ENCODE data around the gene MEIS2.

GRCh38 chr15:36977659-36978058, 122.7 kb downstream of the MEIS2 start:
- TF ChIP-seq CTCF (IDR thresholded peaks at IDR 0.05; ENCODE audit: borderline replicate concordance, extremely low read depth, low read length, poor library complexity, severe bottlenecking) (no peak), EZH2 (IDR thresholded peaks at IDR 0.05; ENCODE audit: borderline replicate concordance, low read depth, low read length, severe bottlenecking) (no peak)

Data from DND-41 (cell line).